ENCODE results near the gene TRPC4AP. TPM values are rescaled to one million over a fixed set of nuclear protein-coding genes. Genes with fewer than 3 reads are reported as not detected.

TRPC4AP gene
- total and polyA plus RNA-seq, 11 donors, result 21.2 to 51.8 (median 38.6) TPM

DNA sequence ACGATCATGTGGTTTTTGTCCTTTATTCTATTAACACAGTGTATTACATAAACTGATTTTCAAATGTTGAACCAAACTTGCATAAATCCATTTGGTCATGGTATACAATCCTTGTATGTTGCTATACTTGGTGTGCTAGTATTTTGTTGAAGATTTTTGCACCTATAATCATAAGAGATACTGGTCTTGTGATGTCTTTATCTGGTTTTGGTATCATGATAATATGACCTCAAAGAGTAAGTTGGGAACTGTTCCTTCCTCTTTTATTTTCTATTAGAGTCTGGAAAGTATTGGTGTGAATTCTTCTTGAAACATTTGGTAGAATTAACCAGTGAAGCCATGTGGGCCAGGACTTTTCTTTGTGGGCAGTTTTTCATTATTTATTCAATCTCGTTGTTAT lies 65.3 kb downstream of the TRPC4AP start:
- DNase-seq, result no peak
- intact Hi-C loops (cut with DNase I), result no loop called here
- Histone ChIP-seq H3K9me3 (no peaks in the 10 kb centered on the region), H3K4me1 (peaks cover 0 to under 1% (median 0%) of the 10 kb centered on the region in 12 donors), H3K36me3 (peaks cover 0 to 97% (median 92%) of the 10 kb centered on the region in 9 donors), H3K4me3 (no peak overlapping the region), H3K27ac (no peak overlapping the region), H3K27me3 (no peaks in the 10 kb centered on the region)
- 83 to 89% (median 87%) methylated on average over 2 of the region's 2 CpGs for WGBS, 4 donors
- no peak for ATAC-seq
- TF ChIP-seq, protein P1, sequence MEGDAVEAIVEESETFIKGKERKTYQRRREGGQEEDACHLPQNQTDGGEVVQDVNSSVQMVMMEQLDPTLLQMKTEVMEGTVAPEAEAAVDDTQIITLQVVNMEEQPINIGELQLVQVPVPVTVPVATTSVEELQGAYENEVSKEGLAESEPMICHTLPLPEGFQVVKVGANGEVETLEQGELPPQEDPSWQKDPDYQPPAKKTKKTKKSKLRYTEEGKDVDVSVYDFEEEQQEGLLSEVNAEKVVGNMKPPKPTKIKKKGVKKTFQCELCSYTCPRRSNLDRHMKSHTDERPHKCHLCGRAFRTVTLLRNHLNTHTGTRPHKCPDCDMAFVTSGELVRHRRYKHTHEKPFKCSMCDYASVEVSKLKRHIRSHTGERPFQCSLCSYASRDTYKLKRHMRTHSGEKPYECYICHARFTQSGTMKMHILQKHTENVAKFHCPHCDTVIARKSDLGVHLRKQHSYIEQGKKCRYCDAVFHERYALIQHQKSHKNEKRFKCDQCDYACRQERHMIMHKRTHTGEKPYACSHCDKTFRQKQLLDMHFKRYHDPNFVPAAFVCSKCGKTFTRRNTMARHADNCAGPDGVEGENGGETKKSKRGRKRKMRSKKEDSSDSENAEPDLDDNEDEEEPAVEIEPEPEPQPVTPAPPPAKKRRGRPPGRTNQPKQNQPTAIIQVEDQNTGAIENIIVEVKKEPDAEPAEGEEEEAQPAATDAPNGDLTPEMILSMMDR (IDR thresholded peaks at IDR 0.05), result no peak
- TF ChIP-seq POLR2A (IDR thresholded peaks at IDR 0.05), result no peak

- Histone ChIP-seq H3K4me1 (peaks cover 0 to 21% (median 6%) of the 10 kb centered on the region in 12 donors), H3K27ac (no peak overlapping the region), H3K36me3 (peaks cover 0 to 95% (median 91%) of the 10 kb centered on the region in 9 donors), H3K4me3 (no peak overlapping the region), H3K9me3 (no peaks in the 10 kb centered on the region), H3K27me3 (no peaks in the 10 kb centered on the region)
- 97 to 100% (median 97%) methylated on average over 3 of the region's 3 CpGs for WGBS, 4 donors
- TF ChIP-seq POLR2A (IDR thresholded peaks at IDR 0.05), result no peak
- TF ChIP-seq, protein P1 (IDR thresholded peaks at IDR 0.05), result no peak
- ATAC-seq (no peak), DNase-seq (no peak)
- intact Hi-C loops (cut with DNase I), result no loop called here
Measured at GRCh38 chr20:35025116-35025515, 67.5 kb downstream of the TRPC4AP start.

DNA sequence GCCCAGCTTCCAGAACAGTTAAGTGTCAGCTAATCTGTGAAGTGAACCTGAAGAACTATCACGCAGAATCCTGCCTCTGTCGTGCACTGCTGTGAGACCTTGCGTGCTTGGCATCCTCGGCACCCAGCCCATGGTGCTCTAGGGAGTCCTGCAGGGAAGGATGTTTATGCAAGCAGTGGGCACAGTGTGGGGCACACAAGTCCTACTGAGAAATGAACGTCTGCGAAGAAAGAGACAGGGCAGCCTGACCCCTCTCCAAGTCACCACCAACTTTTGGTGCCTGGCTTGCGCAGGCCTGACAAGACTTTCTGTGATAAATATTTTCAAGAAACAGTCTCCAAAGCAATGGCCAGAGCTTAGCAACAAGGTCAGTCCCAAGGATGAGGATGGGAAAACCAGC lies 69.0 kb downstream of the TRPC4AP start:
- TF ChIP-seq, protein P1 (IDR thresholded peaks at IDR 0.05), result no peak

DNA sequence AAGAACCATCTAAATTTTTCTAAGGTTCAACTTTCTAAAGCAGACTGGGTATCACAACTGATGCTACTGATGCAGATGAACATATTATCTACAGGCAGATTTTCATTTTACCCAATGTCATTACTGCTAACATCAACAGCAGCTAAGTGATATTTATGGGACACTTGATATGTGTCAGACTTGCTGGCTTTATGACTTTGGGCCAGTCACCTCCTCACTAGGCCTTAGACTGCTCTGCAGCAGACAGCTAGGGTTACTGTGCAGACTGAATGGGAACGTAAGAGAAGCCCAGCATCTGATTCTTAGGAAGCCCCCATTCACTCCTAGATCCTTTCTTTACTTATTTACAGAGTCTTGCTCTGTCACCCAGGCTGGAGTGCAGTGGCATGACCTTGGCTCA lies 70.8 kb downstream of the TRPC4AP start:
- ATAC-seq (no peak), DNase-seq (no peak)
- Histone ChIP-seq H3K4me1 (peaks cover 0 to 32% (median 10%) of the 10 kb centered on the region in 12 donors), H3K27me3 (no peaks in the 10 kb centered on the region), H3K27ac (peak overlapping the region in 6 of 12 donors; percentile 17 to 76 (median 50)), H3K36me3 (peaks cover 0 to 98% (median 95%) of the 10 kb centered on the region in 9 donors), H3K9me3 (no peaks in the 10 kb centered on the region), H3K4me3 (no peak overlapping the region)
- intact Hi-C loops (cut with DNase I), result no loop called here
- TF ChIP-seq POLR2A (IDR thresholded peaks at IDR 0.05), result no peak
- 89 to 100% (median 94%) methylated on average over 1 of the region's 1 CpG for WGBS, 4 donors

More for the DNA sequence above, 69.0 kb downstream of the TRPC4AP start:
- intact Hi-C loops (cut with DNase I), result no loop called here
- H3K4me3 ChIP-seq, result no peak overlapping the region
- no peak overlapping the region for H3K27ac ChIP-seq
- 89 to 95% (median 90%) methylated on average over 7 of the region's 7 CpGs for WGBS, 4 donors
- no peaks in the 10 kb centered on the region for H3K9me3 ChIP-seq
- ATAC-seq, result no peak
- peaks cover 0 to 99% (median 95%) of the 10 kb centered on the region in 9 donors for H3K36me3 ChIP-seq
- peaks cover 0 to 32% (median 8%) of the 10 kb centered on the region in 12 donors for H3K4me1 ChIP-seq
- no peaks in the 10 kb centered on the region for H3K27me3 ChIP-seq
- no peak for DNase-seq

DNA sequence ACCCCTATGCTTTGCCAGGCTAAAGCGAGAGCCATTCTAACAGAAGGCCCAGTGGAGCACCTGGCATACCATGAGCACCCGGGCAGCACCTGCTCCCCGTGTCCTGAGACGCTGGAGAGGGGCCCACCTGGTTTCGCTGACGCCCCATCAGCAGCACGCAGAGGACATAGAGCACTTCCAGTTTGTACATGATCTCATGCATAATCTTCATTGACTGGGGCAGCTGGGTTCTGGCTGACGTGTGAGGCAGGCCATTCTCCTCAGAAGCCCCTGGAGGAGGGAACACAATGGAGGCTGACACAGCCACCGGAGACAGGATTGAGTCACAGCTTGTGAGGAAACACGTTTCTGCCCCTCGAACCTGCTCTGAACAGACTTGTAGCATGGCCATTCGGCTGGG lies 71.5 kb downstream of the TRPC4AP start:
- Histone ChIP-seq H3K36me3 (peaks cover 0 to 98% (median 95%) of the 10 kb centered on the region in 9 donors), H3K4me1 (peaks cover 0 to 32% (median 10%) of the 10 kb centered on the region in 12 donors), H3K9me3 (no peaks in the 10 kb centered on the region), H3K27ac (peak overlapping the region in 10 of 12 donors; percentile 12 to 80 (median 54)), H3K4me3 (no peak overlapping the region), H3K27me3 (no peaks in the 10 kb centered on the region)
- intact Hi-C loops (cut with DNase I), result no loop called here
- DNase-seq (no peak), ATAC-seq (peak; percentile 9 to 79 (median 42))
- TF ChIP-seq POLR2A (IDR thresholded peaks at IDR 0.05), result no peak
- TF ChIP-seq, protein P1 (IDR thresholded peaks at IDR 0.05), result no peak
- WGBS, 4 donors, result 70 to 84% (median 74%) methylated on average over 6 to 12 of the region's 12 CpGs
